Fibroblast of villous mesenchyme (primary cell): Measurements from ENCODE around the gene LAPTM5. TPM values are rescaled to one million over a fixed set of nuclear protein-coding genes. Genes with fewer than 3 reads are reported as not detected.

Source experiments
- DNase-seq: peaks from one replicate; pipeline ENCODE4 v3.0.0-alpha.2; 2010; ENCODE audit warnings: low read depth
- H3K4me3 ChIP-seq: 2 replicates; pipeline ENCODE4 v1.5.1; 2011; ENCODE audit warnings: low read depth, mild to moderate bottlenecking, low read length
- CTCF ChIP-seq: IDR thresholded peaks from 2 replicates; pipeline ENCODE4 v1.5.1; 2012; ENCODE audit warnings: low read depth, mild to moderate bottlenecking, low read length; ENCODE audit not compliant: insufficient read depth
- total RNA-seq: library from RNA; depleted of rRNA; stranded (reverse); fragments of >200 nt; gene quantifications from 2 replicates; pipeline ENCODE4 v1.2.3, GENCODE V29; 2012

Gene LAPTM5
- total RNA-seq, 1 donor, result not detected

GRCh38 chr1:30776097-30777059, 18.8 kb upstream of the LAPTM5 start:
- no peak overlapping the region for H3K4me3 ChIP-seq
- DNase-seq, result no peak
- no peak for TF ChIP-seq CTCF

GRCh38 chr1:30775433-30775975, 17.9 kb upstream of the LAPTM5 start:
- no peak overlapping the region for H3K4me3 ChIP-seq
- DNase-seq, result no peak
- no peak for TF ChIP-seq CTCF

- DNase-seq, result no peak
- TF ChIP-seq CTCF, result no peak
- H3K4me3 ChIP-seq, result no peak overlapping the region
These were observed 17.2 kb upstream of the LAPTM5 start for GRCh38 chr1:30774550-30775432.

GRCh38 chr1:30773722-30774358, 16.3 kb upstream of the LAPTM5 start:
- H3K4me3 ChIP-seq, result no peak overlapping the region
- no peak for TF ChIP-seq CTCF
- DNase-seq, result no peak

- no peak for DNase-seq
- TF ChIP-seq CTCF, result no peak
These were observed 13.4 kb upstream of the LAPTM5 start for GRCh38 chr1:30771005-30771404.

GRCh38 chr1:30770150-30770549, 12.6 kb upstream of the LAPTM5 start:
- TF ChIP-seq CTCF, result no peak
- no peak overlapping the region for H3K4me3 ChIP-seq
- no peak for DNase-seq

More at GRCh38 chr1:30771005-30771404, 13.4 kb upstream of the LAPTM5 start:
- H3K4me3 ChIP-seq, result no peak overlapping the region
